ENCODE results near the gene ACOX1.

Gene ACOX1

DNA sequence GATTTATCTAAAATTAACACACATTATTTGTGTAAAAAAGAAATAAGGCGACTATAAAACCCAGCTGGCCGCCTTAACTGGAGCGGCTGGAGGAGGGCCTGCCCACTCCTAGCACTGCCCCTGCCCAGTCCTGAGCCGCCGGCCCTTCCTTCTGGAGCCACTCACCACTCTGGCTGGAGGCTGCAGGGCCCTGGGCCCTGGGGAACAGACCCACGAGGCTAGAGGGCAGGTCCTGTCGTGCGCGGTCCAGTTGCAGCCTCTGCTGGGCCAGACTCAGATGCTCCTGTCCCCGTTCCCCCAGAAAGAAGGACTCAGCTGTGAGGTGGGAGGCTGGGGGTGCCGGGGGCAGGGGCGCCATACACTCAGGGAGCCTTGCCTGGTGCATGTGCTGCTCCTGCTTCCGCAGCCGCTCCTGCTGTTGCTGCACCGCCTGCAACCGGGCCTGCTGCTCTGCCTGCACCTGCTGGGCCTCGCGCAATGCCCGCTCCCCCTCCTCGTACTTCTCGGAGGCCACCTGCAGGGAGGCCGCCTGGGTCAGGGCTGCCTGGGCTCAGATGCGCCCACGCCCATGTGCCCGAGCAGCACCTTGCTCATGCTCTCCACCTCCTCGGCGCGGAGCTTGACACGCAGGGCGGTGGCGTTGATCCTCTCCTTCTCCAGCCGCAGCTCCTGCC lies 65.3 kb downstream of the ACOX1 start:
- TF ChIP-seq, protein P1, sequence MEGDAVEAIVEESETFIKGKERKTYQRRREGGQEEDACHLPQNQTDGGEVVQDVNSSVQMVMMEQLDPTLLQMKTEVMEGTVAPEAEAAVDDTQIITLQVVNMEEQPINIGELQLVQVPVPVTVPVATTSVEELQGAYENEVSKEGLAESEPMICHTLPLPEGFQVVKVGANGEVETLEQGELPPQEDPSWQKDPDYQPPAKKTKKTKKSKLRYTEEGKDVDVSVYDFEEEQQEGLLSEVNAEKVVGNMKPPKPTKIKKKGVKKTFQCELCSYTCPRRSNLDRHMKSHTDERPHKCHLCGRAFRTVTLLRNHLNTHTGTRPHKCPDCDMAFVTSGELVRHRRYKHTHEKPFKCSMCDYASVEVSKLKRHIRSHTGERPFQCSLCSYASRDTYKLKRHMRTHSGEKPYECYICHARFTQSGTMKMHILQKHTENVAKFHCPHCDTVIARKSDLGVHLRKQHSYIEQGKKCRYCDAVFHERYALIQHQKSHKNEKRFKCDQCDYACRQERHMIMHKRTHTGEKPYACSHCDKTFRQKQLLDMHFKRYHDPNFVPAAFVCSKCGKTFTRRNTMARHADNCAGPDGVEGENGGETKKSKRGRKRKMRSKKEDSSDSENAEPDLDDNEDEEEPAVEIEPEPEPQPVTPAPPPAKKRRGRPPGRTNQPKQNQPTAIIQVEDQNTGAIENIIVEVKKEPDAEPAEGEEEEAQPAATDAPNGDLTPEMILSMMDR (IDR thresholded peaks at IDR 0.05; ENCODE audit: insufficient read depth, low read length): no peak
- TF ChIP-seq SPI1 (IDR thresholded peaks at IDR 0.05; ENCODE audit: borderline replicate concordance, low read depth): no peak
- no peak for TF ChIP-seq POLR2AphosphoS5 (IDR thresholded peaks at IDR 0.05; ENCODE audit: low read depth)
- no peak for TF ChIP-seq GABPA (IDR thresholded peaks at IDR 0.05; ENCODE audit: low read depth)
- DNase-seq (ENCODE audit: low read depth in 1 of 2, low spot score in 1 of 2): no peak
- H3K27me3 ChIP-seq (ENCODE audit: insufficient read depth, poor library complexity, severe bottlenecking): no peaks in the 10 kb centered on the region
- H3K27ac ChIP-seq (replicated peaks): no peak overlapping the region
- H3K4me3 ChIP-seq (replicated peaks; ENCODE audit: insufficient read depth, low read length): no peak overlapping the region

DNA sequence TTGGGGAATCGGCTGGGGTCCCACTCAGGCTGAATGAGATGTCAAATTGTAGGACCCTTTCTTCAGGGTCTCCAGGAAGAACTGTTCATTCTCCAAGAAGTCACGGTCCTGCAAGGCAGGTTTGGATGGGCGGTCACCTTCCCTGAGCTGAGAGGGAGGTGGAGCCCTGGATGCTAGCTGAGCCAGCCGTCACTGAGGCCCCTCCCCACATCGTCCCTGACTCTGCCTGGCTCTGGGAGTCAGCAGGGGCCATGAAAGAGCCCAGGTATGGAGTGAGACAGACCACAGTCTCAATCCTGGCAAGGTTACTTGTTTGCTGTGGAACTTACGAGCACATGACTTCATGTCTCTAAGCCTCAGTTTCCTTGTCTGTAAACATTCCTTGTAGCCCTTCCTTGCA lies 68.3 kb downstream of the ACOX1 start:
- no peak for DNase-seq (ENCODE audit: low read depth in 1 of 2, low spot score in 1 of 2)
- TF ChIP-seq, protein P1 (IDR thresholded peaks at IDR 0.05; ENCODE audit: insufficient read depth, low read length): no peak
- TF ChIP-seq POLR2AphosphoS5 (IDR thresholded peaks at IDR 0.05; ENCODE audit: low read depth) (no peak), GABPA (IDR thresholded peaks at IDR 0.05; ENCODE audit: low read depth) (no peak), SPI1 (IDR thresholded peaks at IDR 0.05; ENCODE audit: borderline replicate concordance, low read depth) (no peak)
- TF ChIP-seq, protein P2, sequence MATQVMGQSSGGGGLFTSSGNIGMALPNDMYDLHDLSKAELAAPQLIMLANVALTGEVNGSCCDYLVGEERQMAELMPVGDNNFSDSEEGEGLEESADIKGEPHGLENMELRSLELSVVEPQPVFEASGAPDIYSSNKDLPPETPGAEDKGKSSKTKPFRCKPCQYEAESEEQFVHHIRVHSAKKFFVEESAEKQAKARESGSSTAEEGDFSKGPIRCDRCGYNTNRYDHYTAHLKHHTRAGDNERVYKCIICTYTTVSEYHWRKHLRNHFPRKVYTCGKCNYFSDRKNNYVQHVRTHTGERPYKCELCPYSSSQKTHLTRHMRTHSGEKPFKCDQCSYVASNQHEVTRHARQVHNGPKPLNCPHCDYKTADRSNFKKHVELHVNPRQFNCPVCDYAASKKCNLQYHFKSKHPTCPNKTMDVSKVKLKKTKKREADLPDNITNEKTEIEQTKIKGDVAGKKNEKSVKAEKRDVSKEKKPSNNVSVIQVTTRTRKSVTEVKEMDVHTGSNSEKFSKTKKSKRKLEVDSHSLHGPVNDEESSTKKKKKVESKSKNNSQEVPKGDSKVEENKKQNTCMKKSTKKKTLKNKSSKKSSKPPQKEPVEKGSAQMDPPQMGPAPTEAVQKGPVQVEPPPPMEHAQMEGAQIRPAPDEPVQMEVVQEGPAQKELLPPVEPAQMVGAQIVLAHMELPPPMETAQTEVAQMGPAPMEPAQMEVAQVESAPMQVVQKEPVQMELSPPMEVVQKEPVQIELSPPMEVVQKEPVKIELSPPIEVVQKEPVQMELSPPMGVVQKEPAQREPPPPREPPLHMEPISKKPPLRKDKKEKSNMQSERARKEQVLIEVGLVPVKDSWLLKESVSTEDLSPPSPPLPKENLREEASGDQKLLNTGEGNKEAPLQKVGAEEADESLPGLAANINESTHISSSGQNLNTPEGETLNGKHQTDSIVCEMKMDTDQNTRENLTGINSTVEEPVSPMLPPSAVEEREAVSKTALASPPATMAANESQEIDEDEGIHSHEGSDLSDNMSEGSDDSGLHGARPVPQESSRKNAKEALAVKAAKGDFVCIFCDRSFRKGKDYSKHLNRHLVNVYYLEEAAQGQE (IDR thresholded peaks at IDR 0.05; ENCODE audit: insufficient replicate concordance, low read depth): no peak
- no peaks in the 10 kb centered on the region for H3K27me3 ChIP-seq (ENCODE audit: insufficient read depth, poor library complexity, severe bottlenecking)
- H3K4me3 ChIP-seq (replicated peaks; ENCODE audit: insufficient read depth, low read length): no peak overlapping the region
- no peak overlapping the region for H3K27ac ChIP-seq (replicated peaks)

DNA sequence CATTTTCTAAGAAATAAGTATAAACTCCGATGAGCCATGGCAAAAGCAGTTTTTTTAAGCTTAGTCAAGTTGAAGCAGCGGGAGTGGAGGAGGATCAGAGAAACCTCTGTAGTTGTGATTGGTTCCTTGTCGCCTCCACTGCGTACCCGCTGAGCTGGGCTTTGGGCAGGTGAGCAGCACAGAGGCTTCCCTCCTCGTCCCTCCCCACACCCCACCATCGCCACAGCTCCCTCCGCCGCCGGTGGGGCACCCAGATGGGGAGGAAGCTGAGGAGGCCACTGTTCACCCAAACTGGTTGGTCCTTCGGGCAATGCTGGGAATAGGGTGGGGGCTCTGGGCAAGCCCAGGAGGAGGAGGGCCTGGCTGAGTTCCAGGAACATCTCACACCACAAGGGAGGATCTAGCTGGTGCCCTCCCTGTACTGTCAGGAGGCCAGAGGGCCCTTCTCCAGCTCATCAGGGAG lies 69.1 kb downstream of the ACOX1 start:
- H3K27me3 ChIP-seq (ENCODE audit: insufficient read depth, poor library complexity, severe bottlenecking): no peaks in the 10 kb centered on the region
- no peak overlapping the region for H3K4me3 ChIP-seq (replicated peaks; ENCODE audit: insufficient read depth, low read length)
- H3K27ac ChIP-seq (replicated peaks): no peak overlapping the region
- TF ChIP-seq, protein P2 (IDR thresholded peaks at IDR 0.05; ENCODE audit: insufficient replicate concordance, low read depth): no peak
- TF ChIP-seq, protein P1 (IDR thresholded peaks at IDR 0.05; ENCODE audit: insufficient read depth, low read length): no peak
- no peak for TF ChIP-seq POLR2AphosphoS5 (IDR thresholded peaks at IDR 0.05; ENCODE audit: low read depth)
- TF ChIP-seq SPI1 (IDR thresholded peaks at IDR 0.05; ENCODE audit: borderline replicate concordance, low read depth): no peak
- no peak for TF ChIP-seq GABPA (IDR thresholded peaks at IDR 0.05; ENCODE audit: low read depth)
- DNase-seq (ENCODE audit: low read depth in 1 of 2, low spot score in 1 of 2): no peak

Measured in HL-60 (cell line).